ENCODE results near the gene PPM1A.

DNA sequence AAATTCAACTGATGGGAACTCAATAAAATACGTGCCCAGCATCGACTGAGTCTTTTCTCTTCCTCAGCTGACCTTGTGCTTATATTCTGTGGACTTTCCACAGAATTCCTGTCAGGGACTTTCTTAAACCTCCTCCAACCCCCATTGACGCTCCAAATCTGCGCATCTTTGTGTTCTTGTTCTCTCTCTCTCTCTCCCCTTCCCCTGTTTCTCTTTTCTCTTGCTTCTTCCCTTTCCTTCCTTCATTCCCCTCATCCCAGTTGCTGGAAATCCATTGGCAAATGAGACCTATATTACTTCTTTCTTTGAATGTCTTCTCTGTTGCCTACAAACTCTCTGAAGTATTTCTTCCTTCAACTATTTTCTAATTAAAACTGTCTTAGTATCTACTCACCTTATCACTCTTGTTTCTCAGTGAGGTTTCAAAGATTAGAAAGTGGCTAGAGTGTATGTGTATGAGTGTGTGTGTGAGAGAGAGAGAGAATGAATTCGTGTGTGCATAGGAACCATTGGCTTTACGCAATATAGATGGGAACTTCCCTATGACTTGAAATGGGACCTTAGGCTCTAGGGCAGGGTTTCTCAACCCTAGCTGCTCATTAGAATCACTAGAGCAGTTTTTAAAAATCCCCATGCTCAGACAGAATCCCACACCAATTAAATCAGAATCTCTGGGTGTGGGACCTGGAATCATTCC, 42.0 kb upstream of the PPM1A start:
- TF ChIP-seq, protein P1, sequence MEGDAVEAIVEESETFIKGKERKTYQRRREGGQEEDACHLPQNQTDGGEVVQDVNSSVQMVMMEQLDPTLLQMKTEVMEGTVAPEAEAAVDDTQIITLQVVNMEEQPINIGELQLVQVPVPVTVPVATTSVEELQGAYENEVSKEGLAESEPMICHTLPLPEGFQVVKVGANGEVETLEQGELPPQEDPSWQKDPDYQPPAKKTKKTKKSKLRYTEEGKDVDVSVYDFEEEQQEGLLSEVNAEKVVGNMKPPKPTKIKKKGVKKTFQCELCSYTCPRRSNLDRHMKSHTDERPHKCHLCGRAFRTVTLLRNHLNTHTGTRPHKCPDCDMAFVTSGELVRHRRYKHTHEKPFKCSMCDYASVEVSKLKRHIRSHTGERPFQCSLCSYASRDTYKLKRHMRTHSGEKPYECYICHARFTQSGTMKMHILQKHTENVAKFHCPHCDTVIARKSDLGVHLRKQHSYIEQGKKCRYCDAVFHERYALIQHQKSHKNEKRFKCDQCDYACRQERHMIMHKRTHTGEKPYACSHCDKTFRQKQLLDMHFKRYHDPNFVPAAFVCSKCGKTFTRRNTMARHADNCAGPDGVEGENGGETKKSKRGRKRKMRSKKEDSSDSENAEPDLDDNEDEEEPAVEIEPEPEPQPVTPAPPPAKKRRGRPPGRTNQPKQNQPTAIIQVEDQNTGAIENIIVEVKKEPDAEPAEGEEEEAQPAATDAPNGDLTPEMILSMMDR (IDR thresholded peaks at IDR 0.05 in 4 of 5, conservative IDR thresholded peaks at IDR 0.05 in 1 of 5), result no peak
- TF ChIP-seq POLR2A (IDR thresholded peaks at IDR 0.05), result no peak

Measured in gastrocnemius medialis (tissue), 4 donors.